Uterus (tissue), 2 donors: ENCODE data around the gene RAP1GAP.

ENCODE experiments used
- POLR2A ChIP-seq, 2 donors: fragments of 450-650 bp; IDR thresholded peaks; one replicate each; pipeline ENCODE4 v1.6.1; 2016; ENCODE audit warnings: antibody characterized with exemption in 2 of 2, mild to moderate bottlenecking in 1 of 2, moderate library complexity in 1 of 2
- TF ChIP-seq, protein P1 (sequence below), 4 experiments: fragments of 200-600 bp in 2 of 4; fragments of 450-650 bp in 2 of 4; sonication (generic) in 2 of 4; IDR thresholded peaks; one replicate each; pipeline ENCODE4 v1.5.1; 2016 to 2019; ENCODE audit warnings: antibody characterized with exemption in 4 of 4, mild to moderate bottlenecking in 2 of 4, moderate library complexity in 1 of 4

DNA sequence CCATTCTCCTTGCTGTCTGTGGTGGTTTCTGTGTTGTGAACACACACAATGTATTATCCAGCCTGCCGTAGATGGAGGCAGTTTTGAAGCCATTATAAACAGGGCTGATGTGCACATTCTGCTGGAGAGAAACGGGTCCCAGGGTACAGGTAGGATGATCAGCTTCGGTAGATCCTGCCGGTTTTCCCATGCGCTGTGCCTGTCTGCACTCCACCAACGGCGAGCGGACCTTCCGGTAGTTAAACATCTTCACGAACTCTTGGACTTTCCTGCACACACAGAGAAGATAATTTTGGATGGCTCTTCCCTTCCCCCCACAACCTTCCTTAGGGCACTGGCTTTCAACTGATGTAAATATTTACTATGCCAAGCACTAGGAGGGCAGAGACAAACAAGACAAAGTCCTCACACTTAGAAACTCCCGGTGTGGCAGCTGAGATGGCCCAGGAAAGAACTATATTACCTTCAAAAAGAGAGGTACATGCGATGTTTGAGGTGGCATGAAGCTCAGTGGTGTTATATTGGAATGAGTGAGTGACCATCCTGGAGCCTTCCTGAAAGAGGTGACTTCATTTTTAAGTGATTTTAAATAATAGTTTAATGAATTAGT lies 118.2 kb downstream of the RAP1GAP start:
- TF ChIP-seq, protein P1, sequence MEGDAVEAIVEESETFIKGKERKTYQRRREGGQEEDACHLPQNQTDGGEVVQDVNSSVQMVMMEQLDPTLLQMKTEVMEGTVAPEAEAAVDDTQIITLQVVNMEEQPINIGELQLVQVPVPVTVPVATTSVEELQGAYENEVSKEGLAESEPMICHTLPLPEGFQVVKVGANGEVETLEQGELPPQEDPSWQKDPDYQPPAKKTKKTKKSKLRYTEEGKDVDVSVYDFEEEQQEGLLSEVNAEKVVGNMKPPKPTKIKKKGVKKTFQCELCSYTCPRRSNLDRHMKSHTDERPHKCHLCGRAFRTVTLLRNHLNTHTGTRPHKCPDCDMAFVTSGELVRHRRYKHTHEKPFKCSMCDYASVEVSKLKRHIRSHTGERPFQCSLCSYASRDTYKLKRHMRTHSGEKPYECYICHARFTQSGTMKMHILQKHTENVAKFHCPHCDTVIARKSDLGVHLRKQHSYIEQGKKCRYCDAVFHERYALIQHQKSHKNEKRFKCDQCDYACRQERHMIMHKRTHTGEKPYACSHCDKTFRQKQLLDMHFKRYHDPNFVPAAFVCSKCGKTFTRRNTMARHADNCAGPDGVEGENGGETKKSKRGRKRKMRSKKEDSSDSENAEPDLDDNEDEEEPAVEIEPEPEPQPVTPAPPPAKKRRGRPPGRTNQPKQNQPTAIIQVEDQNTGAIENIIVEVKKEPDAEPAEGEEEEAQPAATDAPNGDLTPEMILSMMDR (IDR thresholded peaks at IDR 0.05): no peak
- TF ChIP-seq POLR2A (IDR thresholded peaks at IDR 0.05): no peak
